CD4-positive, alpha-beta T cell treated with Interleukin-4 for 4 hours (primary cell): ENCODE measurements around the gene KDM8.
"Not testable (repeated sequence)": the region's sequence is repeated elsewhere in the genome, so short reads cannot be mapped to it uniquely, and the experiment has no call there.

Experiments used
- DNase-seq: peaks from one replicate; pipeline ENCODE4 v3.0.0-alpha.2; 2020

KDM8 gene

DNA sequence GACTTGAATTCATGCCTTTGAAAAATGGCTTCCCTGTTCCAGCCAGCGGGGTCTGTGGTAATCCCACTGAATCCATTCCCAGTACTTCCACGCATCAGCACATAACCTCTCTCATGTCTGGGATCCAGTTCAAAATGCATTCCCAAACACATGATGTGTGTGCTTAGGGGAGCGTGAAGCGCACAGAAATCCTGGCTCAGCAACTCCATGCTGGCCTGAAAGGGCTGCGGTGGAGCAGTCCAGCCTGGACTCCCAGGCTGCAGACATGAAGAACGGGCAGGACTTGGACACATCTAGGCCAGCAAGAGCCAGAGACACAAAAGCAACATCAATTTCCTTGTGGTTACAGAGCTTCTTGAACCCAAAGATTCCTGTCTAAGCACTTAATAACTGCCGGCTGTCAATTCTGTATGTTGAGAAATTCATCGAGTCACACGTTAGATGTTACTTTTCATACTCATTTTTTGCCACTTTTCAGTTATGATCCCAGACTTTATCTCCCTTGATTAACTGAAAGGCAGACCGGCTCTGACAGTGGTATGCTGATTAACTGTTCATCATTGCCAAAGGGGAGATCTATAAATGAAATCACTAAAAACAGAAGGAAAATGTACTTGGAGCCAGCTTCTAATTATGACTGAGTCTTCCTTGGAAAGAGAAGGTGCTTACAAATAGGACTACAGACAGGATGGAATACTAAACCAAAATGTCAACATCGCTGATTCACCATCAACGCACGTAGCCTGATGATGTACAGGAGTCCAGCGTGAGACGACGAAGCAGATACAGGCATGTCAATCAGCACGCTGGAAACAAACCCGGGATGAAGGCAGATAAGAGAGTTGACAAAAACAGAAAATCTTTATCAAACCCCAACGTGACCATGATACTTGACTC, 42.2 kb downstream of the KDM8 start:
- peak; percentile 41 for DNase-seq

DNA sequence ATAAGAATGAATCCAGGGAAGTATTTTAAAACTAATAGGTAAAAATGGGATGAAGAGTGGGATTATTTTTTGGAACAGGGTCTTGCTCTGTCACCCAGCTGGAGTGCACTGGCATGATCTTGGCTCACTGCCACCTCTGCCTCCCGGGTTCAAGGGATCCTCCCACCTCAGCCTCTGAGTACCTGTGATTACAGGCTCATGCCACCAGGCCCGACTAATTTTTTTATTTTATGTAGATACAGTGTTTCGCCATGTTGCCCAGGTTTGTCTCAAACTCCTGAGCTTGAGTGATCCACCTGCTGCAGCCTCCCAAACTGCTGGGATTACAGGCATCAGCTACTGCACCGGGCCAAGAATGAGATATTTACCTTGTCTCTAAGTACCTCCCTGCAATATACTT, 43.1 kb downstream of the KDM8 start:
- no peak for DNase-seq

GRCh38 chr16:27247076-27247475, 43.8 kb downstream of the KDM8 start:
- not testable (repeated sequence) for DNase-seq

DNA sequence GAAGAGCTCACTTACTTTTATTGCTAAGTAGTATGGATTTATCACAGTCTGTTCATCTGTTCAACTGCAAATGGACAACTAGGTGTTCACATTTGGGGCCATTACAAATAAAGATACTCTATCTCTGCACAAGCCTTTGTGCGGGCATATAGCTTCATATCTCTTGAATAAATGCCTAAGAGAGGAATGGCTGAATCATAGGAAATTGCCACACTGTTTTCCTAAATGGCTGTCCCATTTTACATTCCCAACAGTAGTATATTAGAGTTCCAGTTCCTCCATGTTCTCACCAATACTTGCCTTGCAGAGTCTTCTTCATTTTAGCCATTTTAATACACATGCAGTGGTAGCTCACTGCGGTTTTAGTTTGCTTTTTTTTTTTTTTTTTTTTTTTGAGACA, 44.7 kb downstream of the KDM8 start:
- DNase-seq, result no peak

DNA sequence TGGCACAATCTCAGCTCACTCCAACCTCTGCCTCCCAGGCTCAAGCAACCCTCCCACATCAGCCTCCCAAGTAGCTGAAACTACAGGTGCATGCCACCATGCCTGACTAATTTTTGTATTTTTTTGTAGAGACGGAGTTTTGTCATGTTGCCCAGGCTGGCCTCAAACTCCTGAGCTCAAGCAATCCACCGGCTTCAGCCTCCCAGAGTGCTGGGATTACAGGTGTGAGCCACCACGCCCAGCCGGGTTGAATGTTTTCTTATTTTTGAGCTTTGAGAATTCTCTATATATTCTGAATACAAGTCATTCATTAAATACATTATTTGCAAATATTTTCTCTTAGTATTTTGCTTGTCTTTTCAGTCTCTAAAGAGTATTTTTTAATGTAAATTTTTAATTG, 45.6 kb downstream of the KDM8 start:
- DNase-seq, result not testable (repeated sequence)

GRCh38 chr16:27251541-27252205, 48.3 kb downstream of the KDM8 start:
- DNase-seq, result no peak

DNA sequence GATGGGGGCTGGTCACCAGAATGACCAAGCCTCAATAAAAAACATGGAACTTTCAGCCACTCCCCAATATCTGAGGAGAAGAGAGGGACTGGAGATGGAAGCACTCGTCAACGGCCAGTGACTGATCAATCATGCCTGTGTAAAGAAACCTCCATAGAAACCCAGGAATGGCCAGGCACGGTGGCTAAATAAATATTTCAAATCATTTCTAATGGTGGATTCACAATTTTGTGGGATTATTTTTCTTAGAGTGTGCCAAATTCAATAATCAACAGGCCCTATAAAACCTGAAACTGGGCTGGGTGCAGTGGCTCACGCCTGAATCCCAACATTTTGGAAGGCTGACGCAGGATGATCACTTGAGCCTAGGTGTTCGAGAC, 48.9 kb downstream of the KDM8 start:
- DNase-seq, result no peak

DNA sequence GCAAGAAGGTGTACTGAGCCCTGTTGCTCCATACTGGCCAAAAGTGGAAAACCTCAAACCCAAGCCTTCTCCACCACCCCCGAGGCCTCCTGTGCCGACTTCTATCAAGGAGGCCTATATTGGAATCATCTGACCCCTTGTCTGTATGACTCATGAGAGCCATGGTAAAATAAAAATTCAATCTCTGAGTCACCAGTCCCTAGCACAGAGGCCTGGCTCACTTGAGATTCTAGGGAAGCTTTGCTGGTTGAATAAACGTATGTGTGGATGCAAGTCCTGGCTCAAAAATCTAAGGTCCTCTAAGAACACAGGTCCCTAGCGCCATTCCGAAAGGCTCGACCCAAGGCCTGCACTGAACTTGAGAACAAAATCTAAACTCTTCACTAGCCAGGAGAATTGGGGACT, 50.2 kb downstream of the KDM8 start:
- no peak for DNase-seq

DNA sequence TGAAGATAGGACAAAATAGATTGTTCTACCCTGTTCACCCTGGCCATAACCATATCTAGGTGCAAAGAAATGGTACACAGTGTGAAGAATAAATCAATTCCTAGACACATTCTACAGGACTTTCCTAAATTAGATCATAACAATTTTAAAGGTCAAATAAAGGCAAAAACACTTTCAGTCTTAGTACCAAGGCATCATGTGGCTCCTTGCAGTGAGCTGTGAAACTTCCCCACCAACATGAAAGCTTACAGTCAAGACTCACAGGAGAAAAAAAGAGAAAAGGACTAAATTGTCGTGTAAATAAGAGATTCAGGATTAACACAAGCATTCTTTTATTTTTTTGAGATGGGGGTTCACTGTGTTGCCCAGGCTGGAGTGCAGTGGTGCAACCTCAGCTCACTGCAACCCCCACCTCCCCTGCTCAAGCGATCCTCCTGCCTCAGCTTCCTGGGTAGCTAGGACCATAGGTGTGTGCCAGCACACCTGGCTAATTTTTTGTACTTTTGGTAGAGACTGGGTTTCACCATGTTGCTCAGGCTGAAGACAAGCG, 51.0 kb downstream of the KDM8 start:
- DNase-seq, result peak; percentile 57

GRCh38 chr16:27256861-27257260, 53.5 kb downstream of the KDM8 start:
- no peak for DNase-seq

GRCh38 chr16:27257271-27257670, 53.9 kb downstream of the KDM8 start:
- no peak for DNase-seq

DNA sequence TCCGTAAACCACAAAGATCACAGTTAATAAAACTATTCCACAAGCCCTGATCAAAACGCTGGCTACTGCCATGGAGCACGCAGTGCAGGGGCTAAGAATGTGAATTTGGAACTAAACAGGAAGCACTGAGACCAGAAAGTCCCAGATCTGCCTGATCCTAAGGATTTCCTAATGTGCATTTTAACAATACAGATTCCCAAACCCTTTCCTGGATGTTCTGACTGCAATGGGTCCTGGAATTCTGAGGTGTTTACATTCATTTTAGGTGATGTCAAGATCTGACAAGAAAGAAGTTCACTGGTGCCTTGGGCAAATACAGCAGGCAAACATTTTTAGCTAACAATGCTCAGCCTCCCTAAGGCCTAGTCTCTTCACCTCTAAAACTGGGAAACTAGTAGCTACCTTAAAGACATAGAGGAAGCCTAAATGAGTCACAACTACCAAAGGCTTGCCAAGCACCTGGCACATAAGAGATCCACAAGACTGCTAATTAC, 55.0 kb downstream of the KDM8 start:
- no peak for DNase-seq

GRCh38 chr16:27259710-27260109, 56.4 kb downstream of the KDM8 start:
- DNase-seq, result no peak

- DNase-seq, result not testable (repeated sequence)
Measured at GRCh38 chr16:27262904-27263423, 59.6 kb downstream of the KDM8 start.

- no peak for DNase-seq
Measured at GRCh38 chr16:27264151-27264550, 60.8 kb downstream of the KDM8 start.

- no peak for DNase-seq
Measured at GRCh38 chr16:27265982-27266381, 62.7 kb downstream of the KDM8 start.

GRCh38 chr16:27267037-27267677, 63.8 kb downstream of the KDM8 start:
- DNase-seq, result no peak

DNA sequence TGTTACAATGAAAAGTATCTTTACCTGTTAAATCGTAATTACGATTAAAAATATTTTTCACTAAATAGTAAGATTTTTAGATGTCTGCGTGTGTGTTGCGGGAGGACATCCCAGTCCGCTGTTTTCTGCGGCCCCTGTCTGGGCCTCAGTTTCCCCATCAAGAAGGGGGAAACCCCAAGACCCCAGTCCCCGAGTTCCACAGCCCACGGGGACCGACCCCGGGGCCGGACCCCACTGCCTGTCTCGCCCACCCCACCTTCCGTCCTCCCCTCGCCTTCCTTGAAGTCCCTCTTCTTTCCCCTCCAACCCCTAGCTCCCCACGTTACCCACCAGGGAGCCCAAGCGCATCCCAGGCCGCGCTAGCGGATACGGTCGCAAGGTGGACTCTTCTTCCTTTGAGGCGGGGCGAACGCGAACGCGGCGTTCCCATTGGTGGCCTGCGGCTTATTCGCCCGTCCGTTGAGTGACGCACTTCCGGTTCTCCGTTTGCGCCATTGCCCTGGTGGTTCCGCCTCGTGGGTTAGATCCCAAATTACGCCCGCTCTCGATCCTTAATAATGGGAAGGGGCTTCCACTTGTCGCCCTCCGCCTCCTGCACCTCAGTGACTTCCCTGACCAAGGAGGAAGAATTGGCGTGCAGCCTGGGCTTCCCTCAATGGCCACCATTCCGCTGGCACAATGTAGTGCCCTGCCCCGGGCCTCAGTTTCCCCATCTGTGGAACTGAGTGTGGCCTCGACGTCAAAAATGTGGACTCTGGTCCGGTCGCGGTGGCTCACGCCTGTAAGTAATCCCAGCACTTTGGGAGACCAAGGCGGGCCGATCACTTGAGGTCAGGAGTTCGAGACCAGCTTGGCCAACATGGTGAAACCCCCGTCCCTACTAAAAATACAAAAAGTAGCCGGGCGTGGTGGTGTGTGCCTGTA, 65.3 kb downstream of the KDM8 start, which contains the start of gene NSMCE1:
Gene NSMCE1, minus strand, starts transcription at position 397 of the 924 bp plus-strand sequence. CDS start 11,202 bp downstream, outside the sequence.
- peak; percentile 93 for DNase-seq

- DNase-seq, result no peak
Measured at GRCh38 chr16:27269300-27270150, 66.2 kb downstream of the KDM8 start.

DNA sequence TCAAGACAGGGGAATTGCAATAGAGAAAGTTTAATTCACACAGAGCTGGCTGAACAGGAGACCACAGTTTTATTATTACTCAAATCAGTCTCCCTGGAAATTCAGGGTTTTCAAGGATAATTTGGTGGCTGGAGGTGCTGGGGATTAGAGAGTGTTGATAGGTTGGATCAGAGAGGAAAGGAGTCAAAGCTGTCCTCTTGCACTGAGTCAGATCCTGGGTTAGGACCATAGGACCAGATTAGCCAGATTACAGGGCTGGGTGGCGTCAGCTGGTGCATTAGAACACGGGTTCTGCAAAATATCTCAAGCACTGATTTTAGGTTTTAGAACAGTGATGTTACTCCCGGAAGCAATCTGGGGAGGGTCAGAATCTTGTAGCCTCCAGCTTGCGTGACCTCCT, 67.0 kb downstream of the KDM8 start:
- no peak for DNase-seq
